ENCODE measurements around the gene GCN1.
"Not testable (repeated sequence)": the region's sequence is repeated elsewhere in the genome, so short reads cannot be mapped to it uniquely, and the experiment has no call there.

Gene GCN1

GRCh38 chr12:120199595-120200306 is 5.2 kb upstream of the GCN1 start:
- peak overlapping the region; percentile 96 for H3K4me3 ChIP-seq (replicated peaks; ENCODE audit: low read depth, low read length)
- TF ChIP-seq, protein P1, sequence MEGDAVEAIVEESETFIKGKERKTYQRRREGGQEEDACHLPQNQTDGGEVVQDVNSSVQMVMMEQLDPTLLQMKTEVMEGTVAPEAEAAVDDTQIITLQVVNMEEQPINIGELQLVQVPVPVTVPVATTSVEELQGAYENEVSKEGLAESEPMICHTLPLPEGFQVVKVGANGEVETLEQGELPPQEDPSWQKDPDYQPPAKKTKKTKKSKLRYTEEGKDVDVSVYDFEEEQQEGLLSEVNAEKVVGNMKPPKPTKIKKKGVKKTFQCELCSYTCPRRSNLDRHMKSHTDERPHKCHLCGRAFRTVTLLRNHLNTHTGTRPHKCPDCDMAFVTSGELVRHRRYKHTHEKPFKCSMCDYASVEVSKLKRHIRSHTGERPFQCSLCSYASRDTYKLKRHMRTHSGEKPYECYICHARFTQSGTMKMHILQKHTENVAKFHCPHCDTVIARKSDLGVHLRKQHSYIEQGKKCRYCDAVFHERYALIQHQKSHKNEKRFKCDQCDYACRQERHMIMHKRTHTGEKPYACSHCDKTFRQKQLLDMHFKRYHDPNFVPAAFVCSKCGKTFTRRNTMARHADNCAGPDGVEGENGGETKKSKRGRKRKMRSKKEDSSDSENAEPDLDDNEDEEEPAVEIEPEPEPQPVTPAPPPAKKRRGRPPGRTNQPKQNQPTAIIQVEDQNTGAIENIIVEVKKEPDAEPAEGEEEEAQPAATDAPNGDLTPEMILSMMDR (IDR thresholded peaks at IDR 0.05; ENCODE audit: low read depth, low read length, missing control alignments), result no peak
- DNase-seq (ENCODE audit: extremely low read depth, low read depth), result no peak

GRCh38 chr12:120199025-120199424 is 4.5 kb upstream of the GCN1 start:
- TF ChIP-seq, protein P1 (IDR thresholded peaks at IDR 0.05; ENCODE audit: low read depth, low read length, missing control alignments), result no peak
- no peak for DNase-seq (ENCODE audit: extremely low read depth, low read depth)
- peak overlapping the region; percentile 96 for H3K4me3 ChIP-seq (replicated peaks; ENCODE audit: low read depth, low read length)

DNA sequence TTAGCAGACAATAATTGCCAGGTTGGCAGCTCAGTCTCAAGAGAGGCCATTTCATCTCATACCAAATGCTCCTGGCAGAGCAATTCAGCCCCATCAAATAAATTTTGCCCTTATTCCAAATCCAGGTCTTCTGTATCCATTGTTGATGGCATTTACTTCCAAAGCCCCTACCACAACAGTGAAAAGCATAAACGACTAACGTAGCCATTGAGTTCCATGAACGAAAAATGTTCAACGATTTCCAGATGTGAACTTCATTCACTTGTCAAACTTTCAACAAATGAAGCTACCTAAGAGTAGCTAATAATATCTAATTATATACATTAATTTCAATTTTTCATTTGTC is 3.0 kb upstream of the GCN1 start:
- peak overlapping the region; percentile 96 for H3K4me3 ChIP-seq (replicated peaks; ENCODE audit: low read depth, low read length)
- DNase-seq (ENCODE audit: extremely low read depth, low read depth), result no peak
- TF ChIP-seq, protein P1 (IDR thresholded peaks at IDR 0.05; ENCODE audit: low read depth, low read length, missing control alignments), result no peak

GRCh38 chr12:120196817-120197541 is 2.5 kb upstream of the GCN1 start:
- H3K4me3 ChIP-seq (replicated peaks; ENCODE audit: low read depth, low read length), result peak overlapping the region; percentile 96
- not testable (repeated sequence) for DNase-seq (ENCODE audit: extremely low read depth, low read depth)

DNA sequence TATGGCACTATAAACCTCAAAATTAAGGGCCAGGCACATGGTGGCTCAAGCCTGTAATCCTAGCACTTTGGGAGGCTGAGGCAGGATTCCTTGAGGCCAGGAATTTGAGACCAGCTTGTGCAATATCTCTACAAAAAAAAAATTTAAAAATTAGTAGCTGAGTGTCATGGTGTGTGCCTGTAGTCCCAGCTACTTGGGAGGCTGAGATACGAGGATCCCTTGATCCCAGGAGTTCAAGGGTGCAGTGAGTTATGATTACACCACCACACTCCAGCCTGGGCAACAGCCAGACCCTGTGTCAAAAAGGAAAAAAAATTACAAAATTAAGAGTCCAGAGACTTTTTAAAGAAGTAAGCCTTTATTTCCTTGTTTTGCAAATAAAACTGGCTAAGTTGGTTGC is 1.8 kb upstream of the GCN1 start:
- TF ChIP-seq, protein P1 (IDR thresholded peaks at IDR 0.05; ENCODE audit: low read depth, low read length, missing control alignments), result no peak
- peak overlapping the region; percentile 96 for H3K4me3 ChIP-seq (replicated peaks; ENCODE audit: low read depth, low read length)
- no peak for DNase-seq (ENCODE audit: extremely low read depth, low read depth)

DNA sequence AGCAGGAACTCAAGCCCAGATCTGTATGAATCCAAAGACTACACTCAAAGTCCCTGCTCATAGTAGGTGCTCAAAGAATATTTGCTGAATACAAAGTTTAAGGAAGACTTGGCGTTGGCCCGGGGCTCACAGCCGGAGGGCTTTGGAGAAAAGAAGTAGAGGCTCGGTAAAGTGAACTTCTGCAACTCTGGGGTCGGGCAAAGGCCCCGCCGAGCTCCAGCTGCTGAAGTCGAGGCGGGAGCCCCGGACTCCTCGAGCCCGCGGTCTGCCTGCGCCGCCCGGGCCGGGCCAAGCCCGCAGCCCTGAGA is 335 bp downstream of the GCN1 start:
- TF ChIP-seq, protein P1 (IDR thresholded peaks at IDR 0.05; ENCODE audit: low read depth, low read length, missing control alignments), result no peak
- no peak for DNase-seq (ENCODE audit: extremely low read depth, low read depth)
- peak overlapping the region; percentile 87 for H3K4me3 ChIP-seq (replicated peaks; ENCODE audit: low read depth, low read length)

GRCh38 chr12:120193286-120193685 is 1.2 kb downstream of the GCN1 start:
- peak overlapping the region; percentile 87 for H3K4me3 ChIP-seq (replicated peaks; ENCODE audit: low read depth, low read length)
- DNase-seq (ENCODE audit: extremely low read depth, low read depth), result not testable (repeated sequence)

- no peak for DNase-seq (ENCODE audit: extremely low read depth, low read depth)
- TF ChIP-seq, protein P1 (IDR thresholded peaks at IDR 0.05; ENCODE audit: low read depth, low read length, missing control alignments), result no peak
- H3K4me3 ChIP-seq (replicated peaks; ENCODE audit: low read depth, low read length), result no peak overlapping the region
Observed at GRCh38 chr12:120190985-120191480, 3.5 kb downstream of the GCN1 start.

All from HFF-Myc (cell line).